Measurements from ENCODE around the gene ELOA. TPM values are rescaled to one million over a fixed set of nuclear protein-coding genes. Genes with fewer than 3 reads are reported as not detected.
"Not testable (repeated sequence)": the region's sequence is repeated elsewhere in the genome, so short reads cannot be mapped to it uniquely, and the experiment has no call there.

ELOA gene
- total RNA-seq, 2 experiments from 2014 or later = 28.1 to 33.0 TPM

DNA sequence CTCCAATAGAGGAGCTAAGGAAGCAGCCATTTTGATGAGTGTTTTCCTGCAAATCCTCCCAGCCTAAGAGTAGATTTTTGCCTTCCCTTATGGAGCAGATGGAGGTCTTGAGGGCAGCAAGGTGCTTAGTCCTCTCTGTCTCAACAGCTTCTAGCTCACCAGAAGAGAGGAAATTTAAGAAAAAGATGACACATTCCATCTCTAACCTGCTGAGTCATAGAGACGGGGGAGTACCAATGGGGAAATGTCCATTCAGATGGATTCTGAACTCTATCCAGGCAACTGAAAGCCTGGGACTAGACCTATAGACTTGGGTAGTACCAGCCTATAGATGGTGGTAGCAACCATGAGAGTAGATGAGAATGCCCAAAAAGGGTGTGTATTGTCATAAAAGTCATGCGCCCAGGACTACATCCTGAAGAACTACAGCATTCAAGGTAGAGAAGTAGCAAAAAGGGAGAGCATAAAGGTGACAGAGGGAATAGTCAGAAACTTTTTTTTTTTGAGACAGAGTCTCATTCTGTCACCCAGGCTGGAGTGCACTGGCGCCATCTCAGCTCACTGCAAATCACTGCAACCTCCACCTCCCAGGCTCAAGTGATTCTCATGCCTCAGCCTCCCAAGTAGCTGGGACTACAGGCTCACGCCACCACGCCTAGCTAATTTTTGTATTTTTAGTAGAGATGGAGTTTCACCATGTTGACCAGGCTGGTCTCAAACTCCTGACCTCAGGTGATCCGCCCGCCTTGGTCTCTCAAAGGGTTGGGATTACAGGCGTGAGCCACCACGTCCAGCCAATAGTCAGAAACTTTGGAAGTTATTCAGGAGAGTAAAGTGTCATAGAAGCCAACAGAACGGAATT lies 10.7 kb upstream of the ELOA start:
- Histone ChIP-seq H3K27me3 (ENCODE audit: control insufficient read depth in 1 of 2, insufficient read depth in 2 of 2, low read length in 2 of 2) (no peaks in the 10 kb centered on the region), H3K4me1 (ENCODE audit: insufficient read depth, low read length) (no peaks in the 10 kb centered on the region), H3K36me3 (ENCODE audit: insufficient read depth, low read length) (no peaks in the 10 kb centered on the region), H3K27ac (ENCODE audit: low read depth in 1 of 2, low read length in 2 of 2) (no peak overlapping the region), H3K9me3 (ENCODE audit: control insufficient read depth in 1 of 2, insufficient read depth in 1 of 2, low read length in 2 of 2) (no peaks in the 10 kb centered on the region), H3K4me3 (ENCODE audit: low read length) (no peak overlapping the region)
- Mint-ChIP-seq H3K36me3 (ENCODE audit: low read depth) (no peaks in the 10 kb centered on the region), H3K4me3 (no peak overlapping the region), H3K27me3 (no peaks in the 10 kb centered on the region), H3K27ac (no peak overlapping the region), H3K4me1 (ENCODE audit: low read depth) (no peaks in the 10 kb centered on the region), H3K9me3 (no peaks in the 10 kb centered on the region)
- DNase-seq = no peak
- TF ChIP-seq, protein P1, sequence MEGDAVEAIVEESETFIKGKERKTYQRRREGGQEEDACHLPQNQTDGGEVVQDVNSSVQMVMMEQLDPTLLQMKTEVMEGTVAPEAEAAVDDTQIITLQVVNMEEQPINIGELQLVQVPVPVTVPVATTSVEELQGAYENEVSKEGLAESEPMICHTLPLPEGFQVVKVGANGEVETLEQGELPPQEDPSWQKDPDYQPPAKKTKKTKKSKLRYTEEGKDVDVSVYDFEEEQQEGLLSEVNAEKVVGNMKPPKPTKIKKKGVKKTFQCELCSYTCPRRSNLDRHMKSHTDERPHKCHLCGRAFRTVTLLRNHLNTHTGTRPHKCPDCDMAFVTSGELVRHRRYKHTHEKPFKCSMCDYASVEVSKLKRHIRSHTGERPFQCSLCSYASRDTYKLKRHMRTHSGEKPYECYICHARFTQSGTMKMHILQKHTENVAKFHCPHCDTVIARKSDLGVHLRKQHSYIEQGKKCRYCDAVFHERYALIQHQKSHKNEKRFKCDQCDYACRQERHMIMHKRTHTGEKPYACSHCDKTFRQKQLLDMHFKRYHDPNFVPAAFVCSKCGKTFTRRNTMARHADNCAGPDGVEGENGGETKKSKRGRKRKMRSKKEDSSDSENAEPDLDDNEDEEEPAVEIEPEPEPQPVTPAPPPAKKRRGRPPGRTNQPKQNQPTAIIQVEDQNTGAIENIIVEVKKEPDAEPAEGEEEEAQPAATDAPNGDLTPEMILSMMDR (IDR thresholded peaks at IDR 0.05) = no peak
- ATAC-seq (ENCODE audit: poor library complexity) = no peak
- intact Hi-C loops (cut with DNase I, micrococcal nuclease) = no loop called here
- ChIA-PET CTCF (interaction anchor here (0.6 to 0.9 kb wide), 2 partner anchors 11 to 132 kb away, joined by 3 read pairs; no protein-coding TSS in a partner anchor), POLR2A (no interaction called here)

DNA sequence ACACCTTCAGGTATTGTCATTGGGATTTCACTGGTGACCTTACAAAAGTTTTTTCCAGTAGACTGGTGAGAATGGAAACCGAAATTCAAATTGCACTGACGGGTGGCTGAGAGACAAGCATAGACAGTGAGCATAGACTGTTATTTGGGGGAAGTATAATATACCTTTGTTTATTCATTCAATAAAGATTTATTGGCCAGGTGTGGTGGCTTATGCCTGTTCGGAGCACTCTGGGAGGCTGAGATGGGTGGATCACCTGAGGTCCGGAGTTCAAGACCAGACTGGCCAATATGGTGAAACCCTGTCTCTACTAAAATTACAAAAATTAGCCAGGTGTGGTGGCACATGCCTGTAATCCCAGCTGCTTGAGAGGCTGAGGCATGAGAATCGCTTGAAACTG lies 10.0 kb upstream of the ELOA start:
- H3K27me3 ChIP-seq (ENCODE audit: control insufficient read depth in 1 of 2, insufficient read depth in 2 of 2, low read length in 2 of 2); DNase-seq; H3K27ac Mint-ChIP-seq; H3K36me3 ChIP-seq (ENCODE audit: insufficient read depth, low read length); H3K4me1 Mint-ChIP-seq (ENCODE audit: low read depth); H3K27me3 Mint-ChIP-seq; H3K27ac ChIP-seq (ENCODE audit: low read depth in 1 of 2, low read length in 2 of 2); H3K36me3 Mint-ChIP-seq (ENCODE audit: low read depth); POLR2A ChIA-PET; H3K4me1 ChIP-seq (ENCODE audit: insufficient read depth, low read length); H3K4me3 ChIP-seq (ENCODE audit: low read length); intact Hi-C loops (cut with DNase I, micrococcal nuclease); H3K9me3 ChIP-seq (ENCODE audit: control insufficient read depth in 1 of 2, insufficient read depth in 1 of 2, low read length in 2 of 2); ATAC-seq (ENCODE audit: poor library complexity); H3K4me3 Mint-ChIP-seq; H3K9me3 Mint-ChIP-seq; CTCF ChIA-PET: not testable (repeated sequence)

DNA sequence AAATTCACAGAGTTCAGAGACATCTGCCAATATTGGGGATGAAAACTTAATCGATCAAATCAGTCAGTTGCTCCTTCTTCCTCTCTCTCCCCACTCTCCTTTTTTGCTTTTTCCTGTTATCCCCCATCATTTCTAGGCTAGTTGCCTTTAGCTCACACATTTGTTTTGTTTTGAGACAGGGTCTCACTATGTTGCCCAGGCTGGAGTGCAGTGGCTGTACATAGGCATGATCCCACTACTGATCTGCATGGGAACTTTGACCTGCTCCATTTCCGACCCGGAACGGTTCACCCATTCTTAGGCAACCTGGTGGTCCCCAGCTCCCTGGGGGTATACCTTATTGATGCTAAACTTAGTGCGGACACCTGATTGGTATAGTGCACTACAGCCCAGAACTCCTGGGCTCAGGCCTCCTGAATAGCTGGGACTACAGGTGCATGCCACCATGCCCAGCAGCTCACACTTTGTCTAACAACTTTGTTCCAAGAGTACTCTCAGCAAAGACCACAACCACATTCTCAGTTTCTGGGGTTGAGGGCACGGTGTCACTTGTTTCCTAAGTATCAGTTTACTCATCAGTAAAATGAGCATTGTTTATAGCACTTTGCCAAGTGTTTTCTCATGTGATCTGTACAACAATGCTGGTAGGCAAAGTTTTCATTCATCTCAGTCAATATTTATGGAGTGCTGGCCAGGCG lies 6.7 kb upstream of the ELOA start:
- Mint-ChIP-seq H3K27me3 (no peaks in the 10 kb centered on the region), H3K4me3 (no peak overlapping the region), H3K4me1 (ENCODE audit: low read depth) (no peaks in the 10 kb centered on the region), H3K36me3 (ENCODE audit: low read depth) (no peaks in the 10 kb centered on the region), H3K9me3 (no peaks in the 10 kb centered on the region), H3K27ac (no peak overlapping the region)
- DNase-seq = no peak
- Histone ChIP-seq H3K27ac (ENCODE audit: low read depth in 1 of 2, low read length in 2 of 2) (no peak overlapping the region), H3K4me3 (ENCODE audit: low read length) (no peak overlapping the region), H3K4me1 (ENCODE audit: insufficient read depth, low read length) (no peaks in the 10 kb centered on the region), H3K36me3 (ENCODE audit: insufficient read depth, low read length) (no peaks in the 10 kb centered on the region), H3K9me3 (ENCODE audit: control insufficient read depth in 1 of 2, insufficient read depth in 1 of 2, low read length in 2 of 2) (no peaks in the 10 kb centered on the region), H3K27me3 (ENCODE audit: control insufficient read depth in 1 of 2, insufficient read depth in 2 of 2, low read length in 2 of 2) (no peaks in the 10 kb centered on the region)
- TF ChIP-seq, protein P1 (IDR thresholded peaks at IDR 0.05) = no peak
- no peak for ATAC-seq (ENCODE audit: poor library complexity)
- POLR2A ChIA-PET = no interaction called here
- intact Hi-C loops (cut with DNase I, micrococcal nuclease) = no loop called here
- CTCF ChIA-PET = no interaction called here
